Mesenchymal stem cell (in vitro differentiated cells and primary cell): ENCODE data around the gene NT5C1B. TPM values are rescaled to one million over a fixed set of nuclear protein-coding genes. Genes with fewer than 3 reads are reported as not detected.
"Not testable (repeated sequence)": the region's sequence is repeated elsewhere in the genome, so short reads cannot be mapped to it uniquely, and the experiment has no call there.

ENCODE experiments used
- DNase-seq: peaks from one replicate; pipeline ENCODE4 v3.0.0-alpha.2; 2013
- H2AFZ ChIP-seq: one replicate; pipeline ENCODE4 v1.6.1; 2013; ENCODE audit warnings: low read depth, mild to moderate bottlenecking, control low read depth, inconsistent platforms, low read length, moderate library complexity
- H2AK5ac ChIP-seq: 2 replicates; pipeline ENCODE4 v1.6.1; 2013; ENCODE audit warnings: low read length, moderate library complexity, mild to moderate bottlenecking, inconsistent platforms; ENCODE audit not compliant: severe bottlenecking
- H2BK120ac ChIP-seq: one replicate; pipeline ENCODE4 v1.6.1; 2013; ENCODE audit warnings: low read depth, mild to moderate bottlenecking, inconsistent platforms, low read length, moderate library complexity
- H2BK12ac ChIP-seq, 2 experiments: one replicate each; pipeline ENCODE4 v1.6.1; 2013; ENCODE audit warnings: inconsistent platforms in 2 of 2, low read length in 2 of 2, mild to moderate bottlenecking in 2 of 2, moderate library complexity in 2 of 2, control low read depth in 1 of 2
- H2BK15ac ChIP-seq: one replicate; pipeline ENCODE4 v1.6.1; 2013; ENCODE audit warnings: mild to moderate bottlenecking, low read depth, inconsistent platforms; ENCODE audit not compliant: poor library complexity, severe bottlenecking
- H2BK5ac ChIP-seq: 2 replicates; pipeline ENCODE4 v1.6.1; 2013; ENCODE audit warnings: low read depth, mild to moderate bottlenecking, low read length, control low read depth, inconsistent platforms; ENCODE audit not compliant: poor library complexity, severe bottlenecking
- H3K14ac ChIP-seq, 2 experiments: one replicate each; pipeline ENCODE4 v1.6.1; 2013; ENCODE audit warnings: inconsistent platforms in 2 of 2, low read length in 2 of 2, control low read depth in 1 of 2, mild to moderate bottlenecking in 1 of 2, moderate library complexity in 1 of 2
- H3K18ac ChIP-seq, 2 experiments: one replicate each; pipeline ENCODE4 v1.6.1; 2013; ENCODE audit warnings: inconsistent platforms in 2 of 2, low read length in 2 of 2, control low read depth in 1 of 2, low read depth in 1 of 2, mild to moderate bottlenecking in 1 of 2
- H3K23ac ChIP-seq, 2 experiments: one replicate each; pipeline ENCODE4 v1.6.1; 2013; ENCODE audit warnings: inconsistent platforms in 2 of 2, low read length in 2 of 2, mild to moderate bottlenecking in 2 of 2, moderate library complexity in 2 of 2, control low read depth in 1 of 2
- H3K27ac ChIP-seq: 2 replicates; pipeline ENCODE4 v1.5.1; 2013; ENCODE audit warnings: mild to moderate bottlenecking, moderate library complexity, low read length, control low read depth, inconsistent platforms; ENCODE audit not compliant: poor library complexity, severe bottlenecking
- H3K27me3 ChIP-seq, 2 experiments: 2 replicates each; pipeline versions ENCODE4 v1.6.1 to v1.7.0; 2013; ENCODE audit warnings: low read length in 2 of 2, mild to moderate bottlenecking in 2 of 2, moderate library complexity in 2 of 2, control low read depth in 1 of 2, inconsistent platforms in 1 of 2; ENCODE audit not compliant: control insufficient read depth in 1 of 2, insufficient read depth in 1 of 2
- H3K36me3 ChIP-seq, 2 experiments: 2 replicates each; pipeline versions ENCODE4 v1.6.1 to v1.7.0; 2013; ENCODE audit warnings: low read length in 2 of 2, control low read depth in 1 of 2, inconsistent platforms in 1 of 2, low read depth in 1 of 2, mild to moderate bottlenecking in 1 of 2; ENCODE audit not compliant: insufficient read depth in 2 of 2, control insufficient read depth in 1 of 2
- H3K4ac ChIP-seq, 2 experiments: one replicate each; pipeline ENCODE4 v1.6.1; 2013; ENCODE audit warnings: inconsistent platforms in 2 of 2, low read length in 2 of 2, mild to moderate bottlenecking in 2 of 2, moderate library complexity in 2 of 2, control low read depth in 1 of 2, low read depth in 1 of 2
- H3K4me1 ChIP-seq: 2 replicates; pipeline ENCODE4 v1.6.1; 2013; ENCODE audit warnings: low read depth, low read length, control low read depth; ENCODE audit not compliant: control insufficient read depth, insufficient read depth
- H3K4me2 ChIP-seq: 2 replicates; pipeline ENCODE4 v1.6.1; 2013; ENCODE audit warnings: low read length, mild to moderate bottlenecking, inconsistent platforms; ENCODE audit not compliant: poor library complexity, severe bottlenecking
- H3K4me3 ChIP-seq, 2 experiments: 2 replicates each; pipeline versions ENCODE4 v1.5.1 to v1.7.0; 2013; ENCODE audit warnings: low read length in 2 of 2, mild to moderate bottlenecking in 2 of 2, control low read depth in 1 of 2, low read depth in 1 of 2; ENCODE audit not compliant: insufficient read depth in 1 of 2
- H3K79me1 ChIP-seq: replicated peaks from 2 replicates; pipeline ENCODE4 v1.6.1; 2013; ENCODE audit warnings: mild to moderate bottlenecking, control low read depth, low read length, inconsistent platforms; ENCODE audit not compliant: poor library complexity, severe bottlenecking
- H3K9ac ChIP-seq: 2 replicates; pipeline ENCODE4 v1.7.0; 2013; ENCODE audit warnings: mild to moderate bottlenecking, low read length, moderate library complexity
- H3K9me3 ChIP-seq: 2 replicates; pipeline ENCODE4 v1.7.0; 2013; ENCODE audit warnings: mild to moderate bottlenecking, low read length; ENCODE audit not compliant: control insufficient read depth
- H4K8ac ChIP-seq: one replicate; pipeline ENCODE4 v1.6.1; 2013; ENCODE audit warnings: inconsistent platforms, mild to moderate bottlenecking, low read length, moderate library complexity
- H4K91ac ChIP-seq: one replicate; pipeline ENCODE4 v1.6.1; 2013; ENCODE audit warnings: mild to moderate bottlenecking, low read length, inconsistent platforms
- WGBS: methylation state at CpG from one replicate; pipeline ENCODE4 v1.1.7; 2013; ENCODE audit warnings: mixed read lengths; 5-methylcytosine and 5-hydroxymethylcytosine counted together
- polyA plus RNA-seq, 2 experiments: library from polyadenylated mRNA; stranded (reverse); fragments of 200-250 nt; gene quantifications; one replicate each; pipeline ENCODE4 v1.2.3, GENCODE V29; 2013

Gene NT5C1B
- polyA plus RNA-seq (2013, experiment 1 of 2), result not detected
- polyA plus RNA-seq (2013, experiment 2 of 2), result not detected

DNA sequence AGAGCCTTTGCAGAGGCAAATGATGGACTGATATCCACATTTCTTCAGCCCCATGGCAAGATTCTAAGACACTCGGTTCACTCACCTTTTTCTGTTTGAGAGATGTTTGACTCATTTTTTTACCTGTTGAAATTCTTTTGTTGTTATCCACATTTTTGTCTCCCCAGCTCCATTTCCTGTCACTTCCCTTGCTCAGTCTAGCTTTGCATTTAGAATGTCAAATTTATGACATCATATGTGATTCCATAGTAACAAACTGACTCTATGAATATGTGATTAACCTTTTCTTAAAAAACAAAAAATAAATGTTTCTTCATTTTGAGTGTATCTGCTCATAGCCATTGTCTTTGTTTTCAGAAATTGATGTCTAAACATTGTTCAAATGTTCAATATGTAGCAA, at the start of gene NT5C1B:
Gene NT5C1B (minus strand): TSS at position 216 of the 400 bp plus-strand sequence. CDS start 101 bp downstream, at position 115.
- H2BK12ac ChIP-seq, result no peak within 1 kb of the TSS

GRCh38 chr2:18637196-18637595, 47.8 kb upstream of the NT5C1B start:
- H3K4me3 ChIP-seq, result no peak overlapping the region
- H4K91ac ChIP-seq, result no peak overlapping the region

More for the DNA sequence above, at the start of gene NT5C1B:
- Histone ChIP-seq H3K9me3 (peaks cover 14% of the 10 kb centered on the region), H3K4me1 (no peaks in the 10 kb centered on the region), H3K79me1 (no peaks in the 10 kb centered on the region), H2BK15ac (no peak within 1 kb of the TSS), H2AFZ (no peak within 1 kb of the TSS), H3K14ac (no peak within 1 kb of the TSS), H3K4ac (no peak within 1 kb of the TSS), H3K27ac (no peak within 1 kb of the TSS), H3K4me2 (no peak within 1 kb of the TSS), H3K4me3 (no peak within 1 kb of the TSS), H3K27me3 (no peaks in the 10 kb centered on the region), H2BK5ac (no peak within 1 kb of the TSS), H3K9ac (no peak within 1 kb of the TSS), H2AK5ac (no peak within 1 kb of the TSS), H3K18ac (no peak within 1 kb of the TSS), H3K23ac (no peak within 1 kb of the TSS), H2BK120ac (no peak within 1 kb of the TSS), H3K36me3 (peaks cover 0 to 2% of the 10 kb centered on the region in 2 experiments), H4K8ac (no peak within 1 kb of the TSS), H4K91ac (no peak within 1 kb of the TSS)
- 100% methylated on average over 1 of the region's 1 CpG for WGBS
- DNase-seq, result no peak

GRCh38 chr2:18632699-18633098, 43.3 kb upstream of the NT5C1B start:
- not testable (repeated sequence) for H3K4me3 ChIP-seq, H2BK120ac ChIP-seq, H4K8ac ChIP-seq, H3K23ac ChIP-seq, H2AFZ ChIP-seq, H3K79me1 ChIP-seq, H2BK12ac ChIP-seq, H2BK15ac ChIP-seq, H3K36me3 ChIP-seq, H3K27me3 ChIP-seq, H3K4ac ChIP-seq, H4K91ac ChIP-seq, H3K4me2 ChIP-seq, H2AK5ac ChIP-seq, H2BK5ac ChIP-seq, H3K18ac ChIP-seq, H3K14ac ChIP-seq, DNase-seq, H3K27ac ChIP-seq, H3K4me1 ChIP-seq, H3K9ac ChIP-seq
- peaks cover 33% of the 10 kb centered on the region for H3K9me3 ChIP-seq
- WGBS, result 93% methylated on average over 3 of the region's 3 CpGs

More at GRCh38 chr2:18637196-18637595, 47.8 kb upstream of the NT5C1B start:
- no peak overlapping the region for H2BK120ac ChIP-seq
- H2BK15ac ChIP-seq, result no peak overlapping the region
- H3K27me3 ChIP-seq, result no peaks in the 10 kb centered on the region
- WGBS, result 26% methylated on average over 1 of the region's 1 CpG
- H3K4ac ChIP-seq, result no peak overlapping the region
- no peak for DNase-seq
- H3K27ac ChIP-seq, result no peak overlapping the region
- H2AFZ ChIP-seq, result no peak overlapping the region
- no peak overlapping the region for H4K8ac ChIP-seq
- H3K4me2 ChIP-seq, result no peak overlapping the region
- H3K9ac ChIP-seq, result no peak overlapping the region
- H2BK5ac ChIP-seq, result no peak overlapping the region
- no peaks in the 10 kb centered on the region for H3K79me1 ChIP-seq
- H2BK12ac ChIP-seq, result no peak overlapping the region
- H3K14ac ChIP-seq, result no peak overlapping the region
- H3K4me1 ChIP-seq, result peaks cover 2% of the 10 kb centered on the region
- H3K18ac ChIP-seq, result no peak overlapping the region
- peaks cover 38% of the 10 kb centered on the region for H3K9me3 ChIP-seq
- no peak overlapping the region for H2AK5ac ChIP-seq
- no peak overlapping the region for H3K23ac ChIP-seq
- no peaks in the 10 kb centered on the region for H3K36me3 ChIP-seq

- H2BK12ac ChIP-seq, result no peak overlapping the region
- no peaks in the 10 kb centered on the region for H3K27me3 ChIP-seq
- no peak overlapping the region for H3K23ac ChIP-seq
- H2AK5ac ChIP-seq, result no peak overlapping the region
- no peak overlapping the region for H4K91ac ChIP-seq
- no peaks in the 10 kb centered on the region for H3K79me1 ChIP-seq
- H3K4me2 ChIP-seq, result no peak overlapping the region
- no peak overlapping the region for H2BK15ac ChIP-seq
- H2AFZ ChIP-seq, result no peak overlapping the region
- H4K8ac ChIP-seq, result no peak overlapping the region
- H3K9me3 ChIP-seq, result peaks cover 16% of the 10 kb centered on the region
- no peak overlapping the region for H3K9ac ChIP-seq
- H2BK120ac ChIP-seq, result no peak overlapping the region
- peaks cover 2% of the 10 kb centered on the region for H3K4me1 ChIP-seq
- H2BK5ac ChIP-seq, result no peak overlapping the region
- DNase-seq, result no peak
- no peak overlapping the region for H3K18ac ChIP-seq
- H3K4me3 ChIP-seq, result no peak overlapping the region
- H3K14ac ChIP-seq, result no peak overlapping the region
- H3K27ac ChIP-seq, result no peak overlapping the region
- no peaks in the 10 kb centered on the region for H3K36me3 ChIP-seq
- no peak overlapping the region for H3K4ac ChIP-seq
Observed at GRCh38 chr2:18630941-18631340, 41.6 kb upstream of the NT5C1B start.
